DMS 273 (cell line): ENCODE results near the gene CLDN22.

Experiments used
- DNase-seq: peaks from one replicate; lab custom pipeline; 2025; ENCODE audit not compliant: unreplicated experiment; lab: John Stamatoyannopoulos, UW

Gene CLDN22

GRCh38 chr4:183285886-183286285, 34.2 kb downstream of the CLDN22 start:
- no peak for DNase-seq

- no peak for DNase-seq
These were observed 35.1 kb downstream of the CLDN22 start for GRCh38 chr4:183284965-183285364.

- DNase-seq = no peak
These were observed 35.8 kb downstream of the CLDN22 start for GRCh38 chr4:183284258-183284785.

- no peak for DNase-seq
These were observed 44.0 kb downstream of the CLDN22 start for GRCh38 chr4:183276106-183276505.

- DNase-seq = no peak
These were observed 47.7 kb downstream of the CLDN22 start for GRCh38 chr4:183272384-183272783.

GRCh38 chr4:183268556-183268955, 51.5 kb downstream of the CLDN22 start:
- no peak for DNase-seq
